ENCODE results near the gene CTSC. TPM values are rescaled to one million over a fixed set of nuclear protein-coding genes. Genes with fewer than 3 reads are reported as not detected.

CTSC gene
- total and polyA plus RNA-seq, 2 donors (not counting 1 experiment from before 2014, with no cell fraction given): 18.7 to 18.8 TPM

DNA sequence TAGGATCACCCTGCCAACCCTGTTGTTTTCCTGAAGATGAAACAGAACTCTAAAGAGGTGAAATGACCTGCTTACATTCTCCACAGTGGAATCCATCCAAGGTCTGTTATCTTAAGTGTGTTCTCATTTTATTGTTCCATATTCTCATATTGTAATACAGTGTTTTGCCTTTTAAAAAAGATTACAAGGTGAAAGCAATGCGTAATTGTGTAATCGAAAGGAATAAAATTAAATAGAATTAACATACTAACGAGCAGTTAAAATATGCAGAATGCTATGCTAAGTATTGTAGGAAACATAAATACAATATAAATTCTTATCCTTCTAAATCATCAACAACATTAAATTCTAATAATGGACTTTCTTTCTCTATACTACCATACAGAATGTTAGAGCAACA, 41.6 kb upstream of the CTSC start:
- Mint-ChIP-seq H3K27me3 (no peaks in the 10 kb centered on the region), H3K27ac (no peak overlapping the region), H3K4me3 (no peak overlapping the region), H3K9me3 (ENCODE audit: insufficient read depth) (no peaks in the 10 kb centered on the region), H3K4me1 (no peaks in the 10 kb centered on the region)
- CTCF ChIA-PET: no interaction called here
- TF ChIP-seq, protein P1, sequence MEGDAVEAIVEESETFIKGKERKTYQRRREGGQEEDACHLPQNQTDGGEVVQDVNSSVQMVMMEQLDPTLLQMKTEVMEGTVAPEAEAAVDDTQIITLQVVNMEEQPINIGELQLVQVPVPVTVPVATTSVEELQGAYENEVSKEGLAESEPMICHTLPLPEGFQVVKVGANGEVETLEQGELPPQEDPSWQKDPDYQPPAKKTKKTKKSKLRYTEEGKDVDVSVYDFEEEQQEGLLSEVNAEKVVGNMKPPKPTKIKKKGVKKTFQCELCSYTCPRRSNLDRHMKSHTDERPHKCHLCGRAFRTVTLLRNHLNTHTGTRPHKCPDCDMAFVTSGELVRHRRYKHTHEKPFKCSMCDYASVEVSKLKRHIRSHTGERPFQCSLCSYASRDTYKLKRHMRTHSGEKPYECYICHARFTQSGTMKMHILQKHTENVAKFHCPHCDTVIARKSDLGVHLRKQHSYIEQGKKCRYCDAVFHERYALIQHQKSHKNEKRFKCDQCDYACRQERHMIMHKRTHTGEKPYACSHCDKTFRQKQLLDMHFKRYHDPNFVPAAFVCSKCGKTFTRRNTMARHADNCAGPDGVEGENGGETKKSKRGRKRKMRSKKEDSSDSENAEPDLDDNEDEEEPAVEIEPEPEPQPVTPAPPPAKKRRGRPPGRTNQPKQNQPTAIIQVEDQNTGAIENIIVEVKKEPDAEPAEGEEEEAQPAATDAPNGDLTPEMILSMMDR (IDR thresholded peaks at IDR 0.05): no peak
- no peak for ATAC-seq (ENCODE audit: low read depth)
- H3K9me3 ChIP-seq (ENCODE audit: control extremely low read depth in 1 of 3, control insufficient read depth in 2 of 3, insufficient read depth in 1 of 3, low read length in 2 of 3): no peaks in the 10 kb centered on the region
- H3K27me3 ChIP-seq (replicated peaks in 1 of 4; ENCODE audit: control extremely low read depth in 1 of 4, control insufficient read depth in 3 of 4, insufficient read depth in 4 of 4, low read length in 3 of 4): no peaks in the 10 kb centered on the region
- POLR2A ChIA-PET: no interaction called here
- intact Hi-C loops (cut with micrococcal nuclease): no loop called here
- H3K79me2 ChIP-seq (ENCODE audit: control insufficient read depth, insufficient read depth, low read length): no peaks in the 10 kb centered on the region
- no peak overlapping the region for H3K9ac ChIP-seq (ENCODE audit: low read length)
- H3K27ac ChIP-seq (ENCODE audit: low read length in 2 of 2): no peak overlapping the region
- no peak overlapping the region for H2AFZ ChIP-seq (ENCODE audit: insufficient read depth, low read depth, low read length, poor library complexity, severe bottlenecking)
- DNase-seq: no peak
- H3K4me2 ChIP-seq (replicated peaks; ENCODE audit: low read depth, low read length, poor library complexity, severe bottlenecking): no peak overlapping the region
- H3K4me3 ChIP-seq (ENCODE audit: control extremely low read depth in 1 of 5, extremely low read depth in 1 of 5, insufficient read depth in 1 of 5, low read depth in 2 of 5, low read length in 4 of 5): no peak overlapping the region
- H3K36me3 ChIP-seq (replicated peaks in 1 of 2; ENCODE audit: control extremely low read depth in 1 of 2, control insufficient read depth in 1 of 2, extremely low read depth in 1 of 2, insufficient read depth in 2 of 2, low read length in 1 of 2): no peaks in the 10 kb centered on the region
- no peaks in the 10 kb centered on the region for H3K4me1 ChIP-seq (ENCODE audit: control insufficient read depth in 2 of 2, insufficient read depth in 2 of 2, low read length in 2 of 2)
- H4K20me1 ChIP-seq (ENCODE audit: control insufficient read depth, insufficient read depth, low read length, poor library complexity, severe bottlenecking): no peaks in the 10 kb centered on the region
- no CpG with 5 or more reads among the region's 3 CpGs for WGBS (ENCODE audit: insufficient coverage)

DNA sequence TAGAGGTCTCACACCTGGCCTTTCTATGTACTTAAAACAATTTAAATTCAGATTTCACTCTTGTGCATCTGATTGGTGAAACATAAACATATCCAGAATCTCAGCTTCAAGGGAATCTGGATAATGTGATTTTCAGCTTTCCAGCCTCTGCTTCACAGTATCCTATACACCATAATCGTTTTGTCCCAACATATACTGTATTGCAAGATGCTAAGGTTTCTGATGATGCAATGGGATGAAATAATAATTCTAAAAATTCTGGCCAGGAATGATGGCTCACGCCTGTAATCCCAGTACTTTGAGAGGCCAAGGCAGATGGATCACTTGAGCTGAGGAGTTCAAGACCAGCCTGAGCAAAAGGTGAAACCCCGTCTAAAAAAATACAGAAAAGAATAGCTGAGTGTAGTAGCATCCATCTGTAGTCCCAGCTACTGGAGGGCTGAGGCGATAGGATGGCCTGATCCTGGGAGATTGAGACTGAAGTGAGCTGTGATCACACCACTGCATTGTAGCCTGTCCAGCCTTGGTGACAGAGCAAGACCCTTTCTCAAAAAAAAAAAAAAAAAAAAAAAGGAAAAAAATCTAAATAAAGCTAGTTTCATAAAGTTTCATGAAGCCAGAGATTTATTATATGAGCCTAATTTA, 41.0 kb upstream of the CTSC start:
- Mint-ChIP-seq H3K27me3 (no peaks in the 10 kb centered on the region), H3K4me3 (no peak overlapping the region), H3K4me1 (no peaks in the 10 kb centered on the region), H3K9me3 (ENCODE audit: insufficient read depth) (no peaks in the 10 kb centered on the region), H3K27ac (no peak overlapping the region)
- TF ChIP-seq, protein P1 (IDR thresholded peaks at IDR 0.05): no peak
- TF ChIP-seq EZH2 (IDR thresholded peaks at IDR 0.05; ENCODE audit: borderline replicate concordance, insufficient read depth, low read depth, low read length, poor library complexity, severe bottlenecking): no peak
- ChIA-PET POLR2A (no interaction called here), CTCF (no interaction called here)
- H3K4me1 ChIP-seq (ENCODE audit: control insufficient read depth in 2 of 2, insufficient read depth in 2 of 2, low read length in 2 of 2): no peaks in the 10 kb centered on the region
- H2AFZ ChIP-seq (ENCODE audit: insufficient read depth, low read depth, low read length, poor library complexity, severe bottlenecking): no peak overlapping the region
- no peak overlapping the region for H3K4me3 ChIP-seq (ENCODE audit: control extremely low read depth in 1 of 5, extremely low read depth in 1 of 5, insufficient read depth in 1 of 5, low read depth in 2 of 5, low read length in 4 of 5)
- no peaks in the 10 kb centered on the region for H3K36me3 ChIP-seq (replicated peaks in 1 of 2; ENCODE audit: control extremely low read depth in 1 of 2, control insufficient read depth in 1 of 2, extremely low read depth in 1 of 2, insufficient read depth in 2 of 2, low read length in 1 of 2)
- H4K20me1 ChIP-seq (ENCODE audit: control insufficient read depth, insufficient read depth, low read length, poor library complexity, severe bottlenecking): no peaks in the 10 kb centered on the region
- ATAC-seq (ENCODE audit: low read depth) (no peak), DNase-seq (no peak)
- no peaks in the 10 kb centered on the region for H3K9me3 ChIP-seq (ENCODE audit: control extremely low read depth in 1 of 3, control insufficient read depth in 2 of 3, insufficient read depth in 1 of 3, low read length in 2 of 3)
- WGBS (ENCODE audit: insufficient coverage): 100% methylated on average over 1 of the region's 4 CpGs
- no peak overlapping the region for H3K27ac ChIP-seq (ENCODE audit: low read length in 2 of 2)
- no peaks in the 10 kb centered on the region for H3K79me2 ChIP-seq (ENCODE audit: control insufficient read depth, insufficient read depth, low read length)
- H3K4me2 ChIP-seq (replicated peaks; ENCODE audit: low read depth, low read length, poor library complexity, severe bottlenecking): no peak overlapping the region
- H3K9ac ChIP-seq (ENCODE audit: low read length): no peak overlapping the region
- intact Hi-C loops (cut with micrococcal nuclease): no loop called here
- no peaks in the 10 kb centered on the region for H3K27me3 ChIP-seq (replicated peaks in 1 of 4; ENCODE audit: control extremely low read depth in 1 of 4, control insufficient read depth in 3 of 4, insufficient read depth in 4 of 4, low read length in 3 of 4)
